Astrocyte (in vitro differentiated cells and primary cell): ENCODE measurements around the gene PVALEF.
"Not testable (repeated sequence)": the region's sequence is repeated elsewhere in the genome, so short reads cannot be mapped to it uniquely, and the experiment has no call there.

Experiments used
- CTCF ChIP-seq: IDR thresholded peaks from 2 replicates; pipeline ENCODE4 v1.5.1; 2011; ENCODE audit warnings: low read depth, mild to moderate bottlenecking, inconsistent platforms, low read length, moderate library complexity; ENCODE audit not compliant: insufficient read depth
- EZH2 ChIP-seq: IDR thresholded peaks from 2 replicates; pipeline ENCODE4 v1.6.1; 2012; ENCODE audit warnings: mild to moderate bottlenecking, low read length, inconsistent platforms; ENCODE audit not compliant: insufficient read depth

- not testable (repeated sequence) for TF ChIP-seq CTCF, EZH2
Observed at GRCh38 chr17:81227630-81228029, 62.3 kb downstream of the PVALEF start.
